AG04449 (cell line): ENCODE results near the gene NOL12.

Experiments used
- CTCF ChIA-PET: fragments of 350-600 bp; formaldehyde crosslinking; extraction: SDS; loops from one replicate; lab custom pipeline; 2021; ENCODE audit warnings: antibody characterized with exemption; lab: Yijun Ruan, JAX
- POLR2A ChIA-PET: fragments of 400-600, 350-600 bp; formaldehyde crosslinking; extraction: SDS; loops from one replicate; lab custom pipeline; 2020; ENCODE audit warnings: antibody characterized with exemption, inconsistent platforms; lab: Yijun Ruan, JAX
- DNase-seq: peaks from one replicate; pipeline ENCODE4 v3.0.0-alpha.2; 2010; ENCODE audit warnings: low read depth, low spot score
- H3K4me3 ChIP-seq: 2 replicates; pipeline ENCODE4 v1.5.1; 2011; ENCODE audit warnings: low read depth, mild to moderate bottlenecking, control low read depth, low read length
- CTCF ChIP-seq: IDR thresholded peaks from one replicate; pipeline ENCODE4 v1.5.1; 2011; ENCODE audit warnings: mild to moderate bottlenecking, moderate library complexity, low read length, control low read depth, inconsistent platforms; ENCODE audit not compliant: insufficient read depth; ENCODE audit errors: missing control alignments

NOL12 gene, protein sequence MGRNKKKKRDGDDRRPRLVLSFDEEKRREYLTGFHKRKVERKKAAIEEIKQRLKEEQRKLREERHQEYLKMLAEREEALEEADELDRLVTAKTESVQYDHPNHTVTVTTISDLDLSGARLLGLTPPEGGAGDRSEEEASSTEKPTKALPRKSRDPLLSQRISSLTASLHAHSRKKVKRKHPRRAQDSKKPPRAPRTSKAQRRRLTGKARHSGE

DNA sequence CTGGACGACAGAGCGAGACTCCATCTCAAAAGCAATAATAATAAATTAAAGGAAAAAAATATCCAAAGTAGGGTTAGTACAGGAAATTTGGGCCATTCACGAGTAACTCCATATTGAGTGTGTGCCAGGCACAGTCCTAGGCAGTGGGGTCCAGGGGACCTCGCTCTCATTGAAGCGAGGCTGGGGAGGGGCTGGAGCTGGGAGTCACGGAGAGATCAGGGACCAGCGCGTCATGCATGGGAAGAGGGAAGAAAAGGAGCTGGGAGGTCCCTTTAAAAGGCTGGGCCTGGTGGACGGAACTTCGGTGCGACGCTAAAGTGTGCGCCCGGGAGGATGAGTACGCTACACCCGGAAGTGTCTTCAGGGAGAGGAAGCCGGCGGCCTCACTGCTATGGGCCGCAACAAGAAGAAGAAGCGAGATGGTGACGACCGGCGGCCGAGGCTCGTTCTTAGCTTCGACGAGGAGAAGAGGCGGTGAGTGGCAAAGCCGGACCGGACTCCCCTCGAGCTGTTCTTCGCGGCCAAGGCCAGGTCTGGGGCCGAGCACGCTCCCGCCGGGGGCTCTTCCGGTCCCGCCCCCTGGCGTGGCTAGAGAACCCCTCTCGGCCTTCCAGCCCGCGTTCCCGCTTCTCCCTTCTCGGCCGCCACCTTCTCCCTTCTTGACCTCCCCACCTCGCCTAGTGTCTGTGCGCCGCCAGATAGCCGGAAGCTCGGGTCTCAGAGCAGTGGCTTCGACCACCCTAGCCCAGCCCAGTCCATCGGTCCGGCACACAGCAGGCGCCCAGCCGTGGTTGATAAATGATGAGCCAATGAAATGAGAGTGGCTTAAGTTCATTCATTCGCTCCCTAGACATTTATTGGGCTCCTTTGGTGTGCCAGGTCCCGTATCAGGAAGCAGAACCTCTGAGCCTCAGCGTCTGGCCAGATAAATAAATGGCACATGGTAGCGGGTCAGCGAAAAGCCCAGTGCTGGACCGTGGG is at the start of gene NOL12:
Gene NOL12 (plus strand): TSS at position 342 of the 981 bp plus-strand sequence. CDS start 50 bp downstream, at position 392.
- DNase-seq = no peak
- ChIA-PET POLR2A (interaction anchor here (0.6 to 1.7 kb wide), 8 partner anchors 10 to 73 kb away, joined by 3 to 14 read pairs (median 6); partner anchors contain the start of genes LGALS1, PDXP and TRIOBP), CTCF (interaction anchor here (0.9 to 16.5 kb wide), 9 partner anchors 10 to 106 kb away, joined by 4 to 333 read pairs (median 7); partner anchors contain the start of genes PDXP and SH3BP1)
- H3K4me3 ChIP-seq = peak within 1 kb of the TSS; percentile 96
- TF ChIP-seq CTCF = no peak

- no peak for TF ChIP-seq CTCF
- POLR2A ChIA-PET = interaction anchor here (1.0 to 1.8 kb wide), 3 partner anchors 9 to 44 kb away, joined by 3 to 8 read pairs (median 7); partner anchors contain the start of gene LGALS1
- no peak for DNase-seq
- no peak overlapping the region for H3K4me3 ChIP-seq
- CTCF ChIA-PET = interaction anchor here (1.0 to 29.4 kb wide), 7 partner anchors 2 to 166 kb away, joined by 3 to 454 read pairs (median 333); partner anchors contain the start of genes LGALS1, NOL12, PDXP and SH3BP1
Observed at GRCh38 chr22:37636949-37637273, 49.2 kb upstream of the NOL12 start.

GRCh38 chr22:37638391-37639069 is 47.6 kb upstream of the NOL12 start:
- DNase-seq = no peak
- ChIA-PET POLR2A (interaction anchor here (0.9 to 1.6 kb wide), 2 partner anchors 9 to 37 kb away, joined by 3 to 8 read pairs; partner anchors contain the start of gene LGALS1), CTCF (interaction anchor here (14.6 to 29.4 kb wide), 4 partner anchors 0 to 44 kb away, joined by 333 to 454 read pairs (median 442); partner anchors contain the start of genes LGALS1, NOL12, PDXP and SH3BP1)
- no peak for TF ChIP-seq CTCF
- peak overlapping the region; percentile 78 for H3K4me3 ChIP-seq

DNA sequence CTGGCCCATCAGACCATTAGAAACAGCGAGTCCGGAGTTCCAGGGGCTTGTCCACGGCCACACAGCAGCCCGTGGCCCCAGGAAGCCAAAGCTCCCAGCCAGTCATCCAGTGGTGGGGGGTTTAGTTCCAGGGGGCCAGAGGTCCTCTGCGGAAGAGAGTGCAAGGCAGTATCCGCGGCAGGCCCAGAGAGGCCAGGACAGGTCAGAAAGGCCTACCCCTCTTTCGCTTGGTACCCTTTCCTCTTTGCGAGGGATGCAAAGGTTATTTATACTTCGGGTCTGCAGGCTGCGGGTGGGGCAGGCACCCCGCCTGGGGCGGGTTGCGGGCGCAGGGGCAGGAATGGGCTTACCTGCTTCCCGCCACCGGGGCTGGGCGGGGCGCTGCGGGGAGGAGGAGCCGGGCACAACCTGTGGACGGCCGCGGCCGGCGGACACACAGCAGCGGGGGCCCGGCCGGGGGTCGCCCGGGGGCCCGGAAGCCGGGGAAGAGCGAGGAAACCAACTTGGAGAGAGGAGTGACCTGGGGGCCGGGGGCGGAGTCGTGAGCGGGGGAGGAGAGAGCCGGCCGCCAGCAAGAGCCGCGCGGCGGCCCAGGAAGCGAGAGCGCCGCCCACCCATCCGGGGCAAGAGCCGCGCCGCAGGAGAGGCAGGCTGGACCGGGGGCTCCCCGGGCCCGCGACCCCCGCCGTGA is 46.9 kb upstream of the NOL12 start, which contains the start of gene SH3BP1:
Gene SH3BP1 (plus strand): TSS at position 600 of the 691 bp plus-strand sequence. CDS start 119 bp downstream, outside the sequence.
- TF ChIP-seq CTCF = no peak
- ChIA-PET POLR2A (interaction anchor here (1.1 to 1.2 kb wide), 2 partner anchors 37 to 42 kb away, joined by 3 to 5 read pairs; no protein-coding TSS in a partner anchor), CTCF (interaction anchor here (1.1 to 18.2 kb wide), 6 partner anchors 16 to 94 kb away, joined by 3 to 454 read pairs (median 168); partner anchors contain the start of genes LGALS1, NOL12 and PDXP)
- H3K4me3 ChIP-seq = peak within 1 kb of the TSS; percentile 78
- DNase-seq = no peak
